Renal pelvis (tissue), 4 donors: ENCODE results near the gene GAA. TPM values are rescaled to one million over a fixed set of nuclear protein-coding genes. Genes with fewer than 3 reads are reported as not detected.
A peak's percentile ranks its signal among the peaks of the same experiment; 100 is the strongest.
"Not testable (repeated sequence)": the region's sequence is repeated elsewhere in the genome, so short reads cannot be mapped to it uniquely, and the experiment has no call there.

Experiments used
- DNase-seq: peaks from one replicate; pipeline ENCODE4 v3.0.0-alpha.2; 2013
- polyA plus RNA-seq, 3 donors: library from polyadenylated mRNA; unstranded; fragments of 120-200 nt; gene quantifications; one replicate each; pipeline ENCODE4 v1.2.1, GENCODE V29; 2013; ENCODE audit not compliant: insufficient read length in 3 of 3

GAA gene
- polyA plus RNA-seq, 3 donors = 47.2 to 64.0 (median 48.2) TPM

- no peak for DNase-seq
Measured at GRCh38 chr17:80080081-80080480, 21.3 kb upstream of the GAA start.

GRCh38 chr17:80081596-80081995, 19.8 kb upstream of the GAA start:
- DNase-seq = no peak

GRCh38 chr17:80082403-80083135, 18.8 kb upstream of the GAA start:
- peak; percentile 72 for DNase-seq

- no peak for DNase-seq
Measured at GRCh38 chr17:80083136-80083661, 18.2 kb upstream of the GAA start.

- DNase-seq = no peak
Measured at GRCh38 chr17:80084773-80085172, 16.6 kb upstream of the GAA start.

- no peak for DNase-seq
Measured at GRCh38 chr17:80086081-80086480, 15.3 kb upstream of the GAA start.

GRCh38 chr17:80086616-80087015, 14.8 kb upstream of the GAA start:
- DNase-seq = no peak

GRCh38 chr17:80087346-80088265, 13.8 kb upstream of the GAA start:
- no peak for DNase-seq

GRCh38 chr17:80089762-80090161, 11.6 kb upstream of the GAA start:
- no peak for DNase-seq

GRCh38 chr17:80090164-80090563, 11.2 kb upstream of the GAA start:
- not testable (repeated sequence) for DNase-seq

- DNase-seq = no peak
Measured at GRCh38 chr17:80091376-80091775, 10.0 kb upstream of the GAA start.

GRCh38 chr17:80092959-80093358, 8.4 kb upstream of the GAA start:
- no peak for DNase-seq

- DNase-seq = no peak
Measured at GRCh38 chr17:80095038-80095843, 6.1 kb upstream of the GAA start.

GRCh38 chr17:80095844-80096475, 5.4 kb upstream of the GAA start:
- DNase-seq = no peak

GRCh38 chr17:80096561-80097021, 4.8 kb upstream of the GAA start:
- no peak for DNase-seq

GRCh38 chr17:80097127-80097621, 4.2 kb upstream of the GAA start:
- no peak for DNase-seq

- no peak for DNase-seq
Measured at GRCh38 chr17:80097844-80098691, 3.3 kb upstream of the GAA start.

GRCh38 chr17:80099291-80100034, 1.9 kb upstream of the GAA start:
- DNase-seq = no peak

GRCh38 chr17:80100035-80100323, 1.4 kb upstream of the GAA start:
- no peak for DNase-seq
